ENCODE results near the gene TTC23.

Gene TTC23

DNA sequence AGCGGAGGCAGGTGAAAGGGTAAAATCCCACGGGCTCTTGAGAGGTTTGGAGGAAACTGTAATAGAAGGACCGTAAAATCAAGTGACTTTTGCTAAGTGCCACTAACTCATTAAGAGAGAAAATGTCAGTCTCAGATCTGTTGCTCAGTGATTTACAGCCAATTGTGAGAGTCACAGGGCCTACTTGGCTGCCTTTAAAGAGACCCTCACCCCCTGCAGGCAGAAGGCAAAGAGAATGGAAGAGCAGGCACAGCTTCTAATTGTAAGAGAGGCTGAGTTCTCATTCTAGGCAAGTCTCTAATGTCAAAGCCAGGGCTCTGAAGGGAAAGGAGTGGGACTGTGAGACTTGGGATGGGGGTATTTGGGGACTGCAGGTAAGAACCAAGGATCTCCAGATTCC, 153.8 kb downstream of the TTC23 start:
- ChIA-PET CTCF (interaction anchor here (0.6 kb wide), 1 partner anchor 1060 kb away, joined by 4 read pairs; no protein-coding TSS in a partner anchor), POLR2A (ENCODE audit: low non-redundant PET) (no interaction called here)
- no peak overlapping the region for H3K27ac ChIP-seq
- no peak for TF ChIP-seq CTCF (conservative IDR thresholded peaks at IDR 0.05; ENCODE audit: low read depth)
- DNase-seq (ENCODE audit: low spot score): no peak

- DNase-seq (ENCODE audit: low spot score): no peak
- CTCF ChIA-PET: no interaction called here
- peak overlapping the region; percentile 27 for H3K27ac ChIP-seq
- POLR2A ChIA-PET (ENCODE audit: low non-redundant PET): no interaction called here
- TF ChIP-seq CTCF (conservative IDR thresholded peaks at IDR 0.05; ENCODE audit: low read depth): no peak
These were observed 156.7 kb downstream of the TTC23 start for GRCh38 chr15:99092554-99093172.

DNA sequence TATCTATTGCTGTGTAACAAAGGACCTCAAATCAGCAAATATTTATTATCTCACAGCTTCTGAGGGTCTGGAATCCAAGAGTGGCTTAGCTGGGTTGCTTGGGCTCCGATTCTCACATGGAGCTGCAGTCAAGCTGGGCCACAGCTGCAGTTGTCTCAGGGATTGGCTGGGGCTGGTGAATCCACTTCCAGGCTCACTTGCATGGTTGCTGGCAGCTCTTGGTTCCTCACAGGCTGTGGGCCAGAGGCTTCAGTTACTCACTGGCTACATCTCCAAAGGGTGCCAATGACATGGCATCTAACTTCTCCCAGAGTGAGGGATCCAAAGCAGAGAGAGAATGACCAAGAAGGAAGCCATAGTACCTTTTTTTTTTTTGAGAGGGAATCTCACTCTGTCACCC, 158.4 kb downstream of the TTC23 start:
- CTCF ChIA-PET: interaction anchor here (1.4 kb wide), 1 partner anchor 10 kb away, joined by 4 read pairs; no protein-coding TSS in a partner anchor
- no peak for DNase-seq (ENCODE audit: low spot score)
- TF ChIP-seq CTCF (conservative IDR thresholded peaks at IDR 0.05; ENCODE audit: low read depth): no peak
- no peak overlapping the region for H3K27ac ChIP-seq
- POLR2A ChIA-PET (ENCODE audit: low non-redundant PET): no interaction called here

- POLR2A ChIA-PET (ENCODE audit: low non-redundant PET): no interaction called here
- no peak for DNase-seq (ENCODE audit: low spot score)
- no peak for TF ChIP-seq CTCF (conservative IDR thresholded peaks at IDR 0.05; ENCODE audit: low read depth)
- no peak overlapping the region for H3K27ac ChIP-seq
- CTCF ChIA-PET: interaction anchor here (0.6 to 1.0 kb wide), 2 partner anchors 10 to 13 kb away, joined by 3 to 6 read pairs; no protein-coding TSS in a partner anchor
These were observed 159.2 kb downstream of the TTC23 start for GRCh38 chr15:99090011-99090699.

DNA sequence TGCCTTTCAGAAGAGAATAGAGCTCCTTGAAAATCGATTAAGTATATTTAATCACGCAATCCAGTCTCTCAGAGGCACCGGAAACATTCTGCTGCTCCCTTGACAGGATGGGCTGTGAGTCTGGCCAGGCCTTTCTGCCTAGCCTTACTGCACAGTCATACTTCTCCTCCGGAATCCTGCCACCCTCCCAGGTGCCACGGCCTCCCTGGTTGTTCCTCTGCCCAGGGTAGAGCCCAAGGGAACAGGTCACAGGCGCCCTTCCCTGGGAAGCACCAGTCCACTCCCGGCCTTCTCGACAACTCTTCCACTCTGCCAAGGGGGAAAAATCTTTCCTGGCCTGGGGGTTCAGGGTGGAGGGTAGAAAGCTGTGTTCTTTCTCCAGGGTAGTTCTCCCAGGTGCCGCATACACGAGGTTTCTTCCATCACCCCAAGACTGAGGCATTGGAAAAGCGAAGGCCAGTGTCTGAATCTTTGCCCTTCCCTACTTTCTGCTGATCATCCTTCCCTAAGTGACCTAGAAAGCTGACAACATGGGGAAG, 161.9 kb downstream of the TTC23 start:
- POLR2A ChIA-PET (ENCODE audit: low non-redundant PET): no interaction called here
- DNase-seq (ENCODE audit: low spot score): no peak
- H3K27ac ChIP-seq: no peak overlapping the region
- CTCF ChIA-PET: interaction anchor here (0.5 to 1.8 kb wide), 3 partner anchors 13 to 493 kb away, joined by 3 to 5 read pairs (median 4); no protein-coding TSS in a partner anchor
- no peak for TF ChIP-seq CTCF (conservative IDR thresholded peaks at IDR 0.05; ENCODE audit: low read depth)

DNA sequence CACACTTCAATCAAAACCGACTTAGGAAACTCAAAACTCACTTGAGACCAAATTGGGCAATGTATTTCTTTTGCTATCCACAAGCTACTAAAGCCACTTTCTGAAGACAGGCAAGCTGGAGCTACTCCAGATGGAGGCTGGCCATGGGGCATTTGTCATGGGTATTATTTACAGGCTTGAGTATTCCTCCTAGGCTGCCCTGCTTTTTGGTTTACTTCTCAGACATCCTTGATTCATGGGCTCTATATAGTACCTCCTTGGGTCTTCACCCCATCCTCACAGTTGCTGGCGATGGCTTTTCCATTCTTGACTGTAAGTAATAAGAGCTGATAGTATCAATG, 163.1 kb downstream of the TTC23 start:
- CTCF ChIA-PET: interaction anchor here (0.6 kb wide), 1 partner anchor 23 kb away, joined by 6 read pairs; no protein-coding TSS in a partner anchor
- no peak for DNase-seq (ENCODE audit: low spot score)
- no peak for TF ChIP-seq CTCF (conservative IDR thresholded peaks at IDR 0.05; ENCODE audit: low read depth)
- POLR2A ChIA-PET (ENCODE audit: low non-redundant PET): no interaction called here
- H3K27ac ChIP-seq: no peak overlapping the region

Data from RWPE1 (cell line).